Karpas-422 (cell line): ENCODE measurements around the gene CEBPZ. TPM values are rescaled to one million over a fixed set of nuclear protein-coding genes. Genes with fewer than 3 reads are reported as not detected.

ENCODE experiments used
- DNase-seq: peaks from one replicate; pipeline ENCODE4 v3.0.0-alpha.2; 2015
- H2AFZ ChIP-seq: fragments of 200-600 bp; sonication (generic); 2 replicates; pipeline ENCODE4 v1.6.1; 2014; ENCODE audit warnings: antibody characterized with exemption, low read length, mixed read lengths
- H3K27ac ChIP-seq: fragments of 200-600 bp; sonication (generic); 2 replicates; pipeline ENCODE4 v1.5.1; 2014; ENCODE audit warnings: mild to moderate bottlenecking, low read length, moderate library complexity
- H3K27me3 ChIP-seq: fragments of 200-600 bp; sonication (generic); 2 replicates; pipeline ENCODE4 v1.6.1; 2014; ENCODE audit warnings: low read length, mixed read lengths
- H3K36me3 ChIP-seq: fragments of 200-600 bp; sonication (generic); 2 replicates; pipeline ENCODE4 v1.6.1; 2014; ENCODE audit warnings: low read length, mixed read lengths; ENCODE audit not compliant: insufficient read depth
- H3K4me1 ChIP-seq: fragments of 200-600 bp; sonication (generic); 2 replicates; pipeline ENCODE4 v1.6.1; 2014; ENCODE audit warnings: mild to moderate bottlenecking, low read length, mixed read lengths
- H3K4me2 ChIP-seq: fragments of 200-600 bp; sonication (generic); 2 replicates; pipeline ENCODE4 v1.6.1; 2014; ENCODE audit warnings: low read length, low read depth, mild to moderate bottlenecking; ENCODE audit not compliant: poor library complexity, severe bottlenecking
- H3K4me3 ChIP-seq: fragments of 200-600 bp; sonication (generic); 2 replicates; pipeline ENCODE4 v1.5.1; 2014; ENCODE audit warnings: mild to moderate bottlenecking, antibody characterized with exemption, low read length, mixed read lengths
- H3K79me2 ChIP-seq: fragments of 200-600 bp; sonication (generic); 2 replicates; pipeline ENCODE4 v1.6.1; 2014; ENCODE audit warnings: mild to moderate bottlenecking, low read length, mixed read lengths
- H3K9ac ChIP-seq: fragments of 200-600 bp; sonication (generic); 2 replicates; pipeline ENCODE4 v1.6.0; 2014; ENCODE audit warnings: low read length
- H3K9me2 ChIP-seq: fragments of 200-600 bp; sonication (generic), shearing (Covaris generic); replicated peaks from 2 replicates; pipeline ENCODE4 v1.6.0; 2014; ENCODE audit warnings: mild to moderate bottlenecking, low read length, moderate library complexity; ENCODE audit not compliant: insufficient read depth
- H3K9me3 ChIP-seq: fragments of 300-700, 200-600 bp; sonication (generic); 2 replicates; pipeline ENCODE4 v1.6.1; 2014; ENCODE audit warnings: low read length, mixed read lengths
- H4K20me1 ChIP-seq: fragments of 200-600 bp; sonication (generic); 2 replicates; pipeline ENCODE4 v1.6.1; 2014; ENCODE audit warnings: mild to moderate bottlenecking, antibody characterized with exemption, low read length, low read depth; ENCODE audit not compliant: insufficient read depth
- total RNA-seq: library from RNA; depleted of rRNA; stranded (reverse); fragments of >200 nt; shearing (Covaris generic); gene quantifications from 2 replicates; pipeline ENCODE4 v1.2.3, GENCODE V29; 2014; ENCODE audit warnings: low replicate concordance; rRNA removed

CEBPZ gene
- total RNA-seq, 1 experiment from 2014 or later = 48.2 TPM

GRCh38 chr2:37156071-37156856, 75.1 kb downstream of the CEBPZ start:
- no peaks in the 10 kb centered on the region for H3K9me2 ChIP-seq
- H3K27ac ChIP-seq = peak overlapping the region; percentile 41
- DNase-seq = peak; percentile 71
- peak overlapping the region; percentile 93 for H3K4me2 ChIP-seq
- peaks cover 62% of the 10 kb centered on the region for H3K79me2 ChIP-seq
- peak overlapping the region; percentile 89 for H3K9ac ChIP-seq
- H2AFZ ChIP-seq = peak overlapping the region; percentile 91; the same call in 1 of the 2 replicates
- H3K27me3 ChIP-seq = no peaks in the 10 kb centered on the region
- no peaks in the 10 kb centered on the region for H3K9me3 ChIP-seq
- peak overlapping the region; percentile 89 for H3K4me3 ChIP-seq
- H3K36me3 ChIP-seq = peaks cover 5% of the 10 kb centered on the region; the same call in 1 of the 2 replicates
- no peaks in the 10 kb centered on the region for H4K20me1 ChIP-seq
- peaks cover 25% of the 10 kb centered on the region for H3K4me1 ChIP-seq

GRCh38 chr2:37154785-37155184, 76.6 kb downstream of the CEBPZ start:
- Histone ChIP-seq H3K4me2 (peak overlapping the region; percentile 93), H3K79me2 (peaks cover 76% of the 10 kb centered on the region), H3K9ac (peak overlapping the region; percentile 89), H3K9me3 (no peaks in the 10 kb centered on the region), H3K36me3 (peaks cover 8% of the 10 kb centered on the region), H3K27ac (peak overlapping the region; percentile 41; the same call in 1 of the 2 replicates), H3K4me1 (peaks cover 28% of the 10 kb centered on the region), H4K20me1 (no peaks in the 10 kb centered on the region), H3K27me3 (no peaks in the 10 kb centered on the region), H3K4me3 (peak overlapping the region; percentile 89), H2AFZ (no peak overlapping the region), H3K9me2 (no peaks in the 10 kb centered on the region)
- DNase-seq = peak; percentile 61

- no peaks in the 10 kb centered on the region for H3K9me3 ChIP-seq
- DNase-seq = no peak
- no peaks in the 10 kb centered on the region for H3K9me2 ChIP-seq
- H3K4me3 ChIP-seq = no peak overlapping the region
- H3K4me2 ChIP-seq = no peak overlapping the region
- H3K9ac ChIP-seq = no peak overlapping the region
- H4K20me1 ChIP-seq = no peaks in the 10 kb centered on the region
- no peaks in the 10 kb centered on the region for H3K27me3 ChIP-seq
- peaks cover 22% of the 10 kb centered on the region for H3K36me3 ChIP-seq
- H3K27ac ChIP-seq = no peak overlapping the region
- no peak overlapping the region for H2AFZ ChIP-seq
- H3K79me2 ChIP-seq = peaks cover 92% of the 10 kb centered on the region
- H3K4me1 ChIP-seq = peaks cover 28% of the 10 kb centered on the region
Measured at GRCh38 chr2:37153224-37153623, 78.2 kb downstream of the CEBPZ start.

Other genes starting within 250 kb of the CEBPZ start
- gene HEATR5B, start 147.2 kb downstream of the CEBPZ start, total RNA-seq = 21.2 and 53.1 TPM in 2 replicates
- 7.8 and 16.4 TPM in 2 replicates for gene GPATCH11, start 147.1 kb downstream of the CEBPZ start, total RNA-seq
- 24.9 and 29.3 TPM in 2 replicates for gene EIF2AK2, start 74.6 kb downstream of the CEBPZ start, total RNA-seq
- gene SULT6B1, start 42.9 kb downstream of the CEBPZ start, total RNA-seq = not detected in 2 replicates
- 20.8 and 31.0 TPM in 2 replicates for gene CEBPZOS, start 35.1 kb downstream of the CEBPZ start, total RNA-seq
- gene NDUFAF7, start 62 bp upstream of the CEBPZ start, total RNA-seq = 28.4 and 42.2 TPM in 2 replicates
- 10.8 and 20.8 TPM in 2 replicates for gene PRKD3, start 93.2 kb upstream of the CEBPZ start, total RNA-seq
- gene QPCT, start 113.0 kb upstream of the CEBPZ start, total RNA-seq = 4.8 and 8.8 TPM in 2 replicates